HL-60 (cell line): ENCODE results near the gene MAD1L1.

Experiments
- CTCF ChIP-seq: IDR thresholded peaks from one replicate; pipeline ENCODE4 v1.5.1; 2011; ENCODE audit warnings: low read length, control low read depth, inconsistent platforms; ENCODE audit not compliant: insufficient read depth
- GABPA ChIP-seq: IDR thresholded peaks from 2 replicates; pipeline ENCODE4 v1.6.1; 2012; ENCODE audit warnings: low read depth
- POLR2AphosphoS5 ChIP-seq: IDR thresholded peaks from 2 replicates; pipeline ENCODE4 v1.6.1; 2012; ENCODE audit warnings: low read depth
- REST ChIP-seq: IDR thresholded peaks from 2 replicates; pipeline ENCODE4 v1.6.1; 2012; ENCODE audit warnings: low read depth; ENCODE audit not compliant: insufficient replicate concordance

- TF ChIP-seq REST (no peak), CTCF (no peak), POLR2AphosphoS5 (no peak), GABPA (no peak)
These were observed 202.0 kb downstream of the MAD1L1 start for GRCh38 chr7:2030475-2031450.
